Panc1 (cell line): Measurements from ENCODE around the gene FOXN1. TPM values are rescaled to one million over a fixed set of nuclear protein-coding genes. Genes with fewer than 3 reads are reported as not detected.

Source experiments
- ATAC-seq: fragments of 200-7000 bp; cut with Tn5 transposase; 2 replicates; pipeline ENCODE4 v1.9.1; 2020; ENCODE audit warnings: mild to moderate bottlenecking, moderate library complexity
- BruUV-seq: library from RNA; stranded (reverse); fragments of 400-500 nt; replicated peaks from 2 replicates; lab custom pipeline; 2021; lab: Mats Ljungman, UMichigan
- CTCF ChIA-PET: fragments of 300-600 bp; sonication (Branson Sonifier 250); formaldehyde crosslinking; loops from one replicate; lab custom pipeline; 2022; ENCODE audit warnings: antibody characterized with exemption; lab: Charles Lee
- POLR2A ChIA-PET: fragments of 300-600 bp; sonication (Branson Sonifier 250); formaldehyde crosslinking; loops from one replicate; lab custom pipeline; 2022; ENCODE audit warnings: antibody characterized with exemption; lab: Charles Lee
- DNase-seq: peaks from one replicate; pipeline ENCODE4 v3.0.0-alpha.2; 2010; ENCODE audit warnings: low read depth, low spot score
- H3K27ac ChIP-seq: 2 replicates; pipeline ENCODE4 v1.5.1; 2011; ENCODE audit warnings: mild to moderate bottlenecking, low read length, inconsistent platforms
- H3K27me3 ChIP-seq: fragments of 200-500 bp; sonication (Bioruptor generic); 2 replicates; pipeline ENCODE4 v1.6.0; 2014; ENCODE audit warnings: low read length, inconsistent platforms; ENCODE audit not compliant: control insufficient read depth, insufficient read depth
- H3K36me3 ChIP-seq: fragments of 200-500 bp; sonication (Bioruptor generic); 2 replicates; pipeline ENCODE4 v1.5.1; 2014; ENCODE audit warnings: inconsistent platforms, mild to moderate bottlenecking, low read length, moderate library complexity; ENCODE audit not compliant: control insufficient read depth, insufficient read depth
- H3K4me1 ChIP-seq: 2 replicates; pipeline ENCODE4 v1.5.1; 2011; ENCODE audit warnings: inconsistent platforms, mild to moderate bottlenecking, low read length, moderate library complexity; ENCODE audit not compliant: control insufficient read depth, insufficient read depth
- H3K4me3 ChIP-seq, 2 experiments: 2 replicates each; pipeline ENCODE4 v1.5.1; 2011 to 2012; ENCODE audit warnings: low read depth in 2 of 2, low read length in 2 of 2, mild to moderate bottlenecking in 2 of 2, inconsistent platforms in 1 of 2, moderate library complexity in 1 of 2
- H3K9me3 ChIP-seq: fragments of 200-500 bp; sonication (Bioruptor generic); 2 replicates; pipeline ENCODE4 v1.5.1; 2014; ENCODE audit warnings: low read depth, mild to moderate bottlenecking, inconsistent platforms, low read length, moderate library complexity; ENCODE audit not compliant: control insufficient read depth, insufficient read depth
- POLR2AphosphoS5 ChIP-seq: IDR thresholded peaks from 2 replicates; pipeline ENCODE4 v1.6.1; 2012; ENCODE audit warnings: mild to moderate bottlenecking, low read depth, low read length, moderate library complexity
- SIN3A ChIP-seq: IDR thresholded peaks from 2 replicates; pipeline ENCODE4 v1.6.1; 2012; ENCODE audit warnings: low read depth, mild to moderate bottlenecking, low read length, moderate library complexity, borderline replicate concordance; ENCODE audit not compliant: insufficient read depth
- TCF7L2 ChIP-seq: IDR thresholded peaks from 2 replicates; pipeline ENCODE4 v1.6.1; 2011; ENCODE audit warnings: mild to moderate bottlenecking, low read depth, low read length, inconsistent platforms
- in situ Hi-C: cut with HindIII; loops from 2 replicates; pipeline ENCODE4 v1.10.0; 2016; ENCODE audit warnings: low sequenced_read_pairs, low pct_unique_long_range_greater_than_20kb
- intact Hi-C: fragments of 100-400 bp; cut with micrococcal nuclease; formaldehyde crosslinking; loops from one replicate; pipeline ENCODE4 v1.10.0; 2022; ENCODE audit not compliant: unreplicated experiment
- total RNA-seq: library from RNA; stranded (reverse); gene quantifications from one replicate; pipeline ENCODE4 v1.2.1, GENCODE V29; 2021; ENCODE audit not compliant: unreplicated experiment
- TF ChIP-seq, protein P1 (sequence below): fragments of 450-650 bp; IDR thresholded peaks from 2 replicates; pipeline ENCODE4 v1.5.1; 2017; ENCODE audit warnings: mild to moderate bottlenecking
- TF ChIP-seq, protein P2 (sequence below), 2 experiments: IDR thresholded peaks; 2 replicates each; pipeline ENCODE4 v1.6.1; 2011 to 2012; ENCODE audit warnings: low read depth in 2 of 2, control low read depth in 1 of 2, low read length in 1 of 2, mild to moderate bottlenecking in 1 of 2, moderate library complexity in 1 of 2; ENCODE audit not compliant: insufficient read depth in 1 of 2

Gene FOXN1
- total RNA-seq, 1 experiment from 2014 or later = not detected

DNA sequence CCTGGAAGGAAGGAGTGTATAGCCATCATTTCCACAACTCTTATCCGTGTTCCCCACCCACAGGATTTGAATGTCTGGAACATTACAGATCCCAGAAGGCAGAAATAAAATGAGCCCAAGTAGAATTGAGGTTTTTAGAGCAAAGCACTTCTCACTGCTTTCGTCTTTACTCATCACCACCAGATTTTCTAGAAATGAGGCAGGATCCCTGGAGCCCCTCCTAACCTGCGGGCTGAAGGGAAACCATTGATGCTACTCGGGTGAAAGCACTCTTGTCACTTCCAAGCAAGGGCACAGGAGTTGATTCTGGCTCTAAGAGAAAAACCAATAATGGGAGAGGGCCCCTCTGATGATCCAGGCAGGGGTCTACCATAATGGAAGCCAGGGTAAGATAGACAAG lies 73.4 kb downstream of the FOXN1 start:
- TF ChIP-seq, protein P1, sequence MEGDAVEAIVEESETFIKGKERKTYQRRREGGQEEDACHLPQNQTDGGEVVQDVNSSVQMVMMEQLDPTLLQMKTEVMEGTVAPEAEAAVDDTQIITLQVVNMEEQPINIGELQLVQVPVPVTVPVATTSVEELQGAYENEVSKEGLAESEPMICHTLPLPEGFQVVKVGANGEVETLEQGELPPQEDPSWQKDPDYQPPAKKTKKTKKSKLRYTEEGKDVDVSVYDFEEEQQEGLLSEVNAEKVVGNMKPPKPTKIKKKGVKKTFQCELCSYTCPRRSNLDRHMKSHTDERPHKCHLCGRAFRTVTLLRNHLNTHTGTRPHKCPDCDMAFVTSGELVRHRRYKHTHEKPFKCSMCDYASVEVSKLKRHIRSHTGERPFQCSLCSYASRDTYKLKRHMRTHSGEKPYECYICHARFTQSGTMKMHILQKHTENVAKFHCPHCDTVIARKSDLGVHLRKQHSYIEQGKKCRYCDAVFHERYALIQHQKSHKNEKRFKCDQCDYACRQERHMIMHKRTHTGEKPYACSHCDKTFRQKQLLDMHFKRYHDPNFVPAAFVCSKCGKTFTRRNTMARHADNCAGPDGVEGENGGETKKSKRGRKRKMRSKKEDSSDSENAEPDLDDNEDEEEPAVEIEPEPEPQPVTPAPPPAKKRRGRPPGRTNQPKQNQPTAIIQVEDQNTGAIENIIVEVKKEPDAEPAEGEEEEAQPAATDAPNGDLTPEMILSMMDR = no peak
- no peak for TF ChIP-seq POLR2AphosphoS5
- no peak for TF ChIP-seq SIN3A
- TF ChIP-seq, protein P2, sequence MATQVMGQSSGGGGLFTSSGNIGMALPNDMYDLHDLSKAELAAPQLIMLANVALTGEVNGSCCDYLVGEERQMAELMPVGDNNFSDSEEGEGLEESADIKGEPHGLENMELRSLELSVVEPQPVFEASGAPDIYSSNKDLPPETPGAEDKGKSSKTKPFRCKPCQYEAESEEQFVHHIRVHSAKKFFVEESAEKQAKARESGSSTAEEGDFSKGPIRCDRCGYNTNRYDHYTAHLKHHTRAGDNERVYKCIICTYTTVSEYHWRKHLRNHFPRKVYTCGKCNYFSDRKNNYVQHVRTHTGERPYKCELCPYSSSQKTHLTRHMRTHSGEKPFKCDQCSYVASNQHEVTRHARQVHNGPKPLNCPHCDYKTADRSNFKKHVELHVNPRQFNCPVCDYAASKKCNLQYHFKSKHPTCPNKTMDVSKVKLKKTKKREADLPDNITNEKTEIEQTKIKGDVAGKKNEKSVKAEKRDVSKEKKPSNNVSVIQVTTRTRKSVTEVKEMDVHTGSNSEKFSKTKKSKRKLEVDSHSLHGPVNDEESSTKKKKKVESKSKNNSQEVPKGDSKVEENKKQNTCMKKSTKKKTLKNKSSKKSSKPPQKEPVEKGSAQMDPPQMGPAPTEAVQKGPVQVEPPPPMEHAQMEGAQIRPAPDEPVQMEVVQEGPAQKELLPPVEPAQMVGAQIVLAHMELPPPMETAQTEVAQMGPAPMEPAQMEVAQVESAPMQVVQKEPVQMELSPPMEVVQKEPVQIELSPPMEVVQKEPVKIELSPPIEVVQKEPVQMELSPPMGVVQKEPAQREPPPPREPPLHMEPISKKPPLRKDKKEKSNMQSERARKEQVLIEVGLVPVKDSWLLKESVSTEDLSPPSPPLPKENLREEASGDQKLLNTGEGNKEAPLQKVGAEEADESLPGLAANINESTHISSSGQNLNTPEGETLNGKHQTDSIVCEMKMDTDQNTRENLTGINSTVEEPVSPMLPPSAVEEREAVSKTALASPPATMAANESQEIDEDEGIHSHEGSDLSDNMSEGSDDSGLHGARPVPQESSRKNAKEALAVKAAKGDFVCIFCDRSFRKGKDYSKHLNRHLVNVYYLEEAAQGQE (IDR thresholded peaks at IDR 0.05; ENCODE audit: insufficient read depth in 1 of 2, low read depth in 2 of 2, low read length in 1 of 2) = no peak
- TF ChIP-seq TCF7L2 = no peak
- no TSS peak for BruUV-seq
- no peak for DNase-seq
- Histone ChIP-seq H3K36me3 (peaks cover 17% of the 10 kb centered on the region), H3K27me3 (no peaks in the 10 kb centered on the region), H3K4me1 (peaks cover 5% of the 10 kb centered on the region; the same call in 1 of the 2 replicates), H3K4me3 (no peak overlapping the region), H3K27ac (no peak overlapping the region), H3K9me3 (no peaks in the 10 kb centered on the region)
- CTCF ChIA-PET = no interaction called here
- no peak for ATAC-seq
- in situ Hi-C loops = no loop called here
- intact Hi-C loops = no loop called here
- POLR2A ChIA-PET = no interaction called here

DNA sequence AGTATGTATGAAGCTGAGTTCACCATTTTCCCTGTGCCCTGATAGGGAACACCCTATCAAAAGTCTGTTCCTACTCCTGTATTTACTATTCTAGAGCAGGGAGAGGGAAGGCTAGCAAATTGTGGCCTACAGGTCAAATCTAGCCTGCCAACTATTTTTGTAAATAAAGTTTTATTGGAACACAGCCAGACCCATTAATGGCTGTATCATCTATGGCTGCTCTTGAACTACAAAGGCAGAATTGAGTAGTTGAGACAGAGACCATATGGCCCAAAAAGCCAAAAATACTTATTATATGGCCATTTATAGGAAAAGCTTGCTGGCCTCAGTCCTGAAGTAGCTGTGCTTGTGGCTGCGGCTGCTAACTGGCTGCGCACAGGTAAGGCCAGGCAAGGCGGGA lies 74.8 kb downstream of the FOXN1 start:
- CTCF ChIA-PET = no interaction called here
- in situ Hi-C loops (no loop called here), intact Hi-C loops (no loop called here)
- no peak overlapping the region for H3K4me3 ChIP-seq
- H3K4me1 ChIP-seq = peaks cover 5% of the 10 kb centered on the region; the same call in 1 of the 2 replicates
- peaks cover 20% of the 10 kb centered on the region for H3K36me3 ChIP-seq
- ATAC-seq (no peak), DNase-seq (no peak)
- H3K27me3 ChIP-seq = no peaks in the 10 kb centered on the region
- TF ChIP-seq POLR2AphosphoS5 (no peak), SIN3A (no peak), TCF7L2 (no peak)
- TF ChIP-seq, protein P1 = no peak
- TF ChIP-seq, protein P2 (IDR thresholded peaks at IDR 0.05; ENCODE audit: insufficient read depth in 1 of 2, low read depth in 2 of 2, low read length in 1 of 2) = no peak
- no peak overlapping the region for H3K27ac ChIP-seq
- POLR2A ChIA-PET = no interaction called here
- BruUV-seq = no TSS peak
- no peaks in the 10 kb centered on the region for H3K9me3 ChIP-seq
